Eye (tissue), 1 donor: Measurements from ENCODE around the gene LGALS9B.
"Not testable (repeated sequence)": the region's sequence is repeated elsewhere in the genome, so short reads cannot be mapped to it uniquely, and the experiment has no call there.

Experiments used
- DNase-seq: peaks from one replicate; pipeline ENCODE4 v3.0.0-alpha.2; 2015

Gene LGALS9B

DNA sequence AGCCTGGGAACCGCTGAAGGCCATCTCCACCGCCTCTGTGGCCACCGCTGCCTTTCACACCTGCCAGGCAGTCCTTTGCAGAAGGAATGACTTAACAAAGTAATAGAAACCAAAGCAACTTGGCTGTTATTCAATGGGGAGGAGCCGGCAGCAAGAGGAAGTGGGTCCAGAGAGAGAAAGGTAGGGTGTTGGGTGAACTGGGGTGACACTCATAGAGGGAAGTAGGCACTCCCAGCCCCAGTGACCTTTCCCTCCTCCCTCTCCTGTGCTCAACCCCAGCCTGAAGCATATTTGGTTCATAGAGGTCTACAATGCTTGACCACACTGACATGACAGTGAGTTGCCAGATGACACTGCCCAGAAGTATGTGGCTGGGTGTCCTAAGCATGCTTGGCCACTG is at the start of gene LGALS9B:
Gene LGALS9B, minus strand, starts transcription at position 93 of the 400 bp plus-strand sequence. Its CDS starts 69 bp downstream, at position 24.
- DNase-seq = not testable (repeated sequence)

DNA sequence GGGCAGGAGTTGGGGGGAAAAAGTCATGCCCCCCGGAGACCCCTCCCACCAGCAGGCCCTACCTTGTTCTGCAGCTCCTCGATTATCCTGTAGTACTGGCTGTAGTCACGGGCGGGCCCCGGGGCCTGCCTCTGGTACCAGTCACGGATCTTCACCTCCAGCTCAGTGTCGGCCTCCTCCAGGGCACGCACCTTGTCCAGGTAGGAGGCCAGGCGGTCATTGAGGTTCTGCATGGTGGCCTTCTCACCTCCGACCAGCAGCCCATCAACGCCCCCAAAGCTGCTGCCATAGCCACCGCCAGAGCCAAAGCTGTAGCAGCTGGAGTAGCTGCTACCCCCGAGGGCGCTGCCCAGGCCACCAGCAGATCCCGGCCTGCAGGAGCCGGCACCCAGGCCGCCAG is 49.6 kb upstream of the LGALS9B start:
- DNase-seq = not testable (repeated sequence)

DNA sequence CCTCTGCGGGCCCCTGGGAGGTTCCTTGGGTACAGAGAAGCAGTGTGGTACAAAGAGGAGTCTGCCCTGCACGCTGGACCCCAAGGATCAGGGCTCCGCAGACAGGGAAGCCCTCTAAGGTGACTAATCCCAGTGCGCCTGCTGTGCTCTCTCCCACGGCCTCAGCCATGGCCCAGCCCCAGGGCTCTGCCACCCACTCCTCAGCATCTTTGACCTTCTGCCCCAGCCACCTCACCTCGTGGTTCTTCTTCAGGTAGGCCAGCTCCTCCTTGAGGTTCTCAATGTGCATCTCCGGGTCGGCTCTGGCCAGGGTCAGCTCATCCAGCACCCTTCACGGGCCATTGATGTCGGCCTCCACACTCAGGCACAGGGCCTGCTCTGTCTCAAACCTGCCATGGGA is 47.8 kb upstream of the LGALS9B start:
- DNase-seq = not testable (repeated sequence)

DNA sequence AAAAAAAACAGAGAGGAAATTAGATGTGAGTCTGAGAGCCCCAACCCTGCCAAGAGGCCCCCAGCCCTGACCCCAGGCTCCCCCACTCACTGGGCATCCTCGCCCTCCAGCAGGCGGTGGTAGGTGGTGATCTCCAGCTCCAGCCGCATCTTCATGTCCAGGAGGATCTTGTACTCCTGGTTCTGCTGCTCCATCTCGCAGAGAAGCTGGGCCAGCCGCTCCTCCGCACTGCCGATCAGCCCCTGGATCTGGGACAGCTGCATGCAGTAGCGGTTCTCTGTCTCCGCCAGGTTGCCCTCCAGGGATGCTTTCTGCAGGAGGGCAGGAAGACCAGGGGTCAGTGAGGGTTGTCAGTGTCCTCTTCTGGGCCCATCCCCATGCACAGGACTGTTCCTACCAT is 46.2 kb upstream of the LGALS9B start:
- not testable (repeated sequence) for DNase-seq

DNA sequence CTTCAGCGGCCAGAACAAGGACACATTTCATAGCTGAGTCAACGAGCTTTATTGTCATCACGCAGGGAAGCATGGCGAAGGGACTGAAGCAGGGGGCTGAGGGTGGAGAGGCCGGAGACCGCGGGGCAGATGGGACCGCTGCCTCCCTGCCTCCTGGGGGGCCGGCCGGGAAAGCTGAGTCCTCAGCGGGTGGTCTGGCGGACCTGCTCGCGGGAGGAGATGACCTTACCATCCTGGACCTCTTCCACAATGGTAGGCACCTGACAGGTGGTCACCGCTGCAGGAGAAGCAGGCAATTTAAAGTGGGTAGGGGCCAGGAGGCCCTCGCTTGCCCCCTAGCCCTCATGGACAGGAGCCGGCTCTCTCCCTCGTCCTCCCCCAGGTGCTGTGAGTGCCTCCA is 45.0 kb upstream of the LGALS9B start:
- DNase-seq = not testable (repeated sequence)

DNA sequence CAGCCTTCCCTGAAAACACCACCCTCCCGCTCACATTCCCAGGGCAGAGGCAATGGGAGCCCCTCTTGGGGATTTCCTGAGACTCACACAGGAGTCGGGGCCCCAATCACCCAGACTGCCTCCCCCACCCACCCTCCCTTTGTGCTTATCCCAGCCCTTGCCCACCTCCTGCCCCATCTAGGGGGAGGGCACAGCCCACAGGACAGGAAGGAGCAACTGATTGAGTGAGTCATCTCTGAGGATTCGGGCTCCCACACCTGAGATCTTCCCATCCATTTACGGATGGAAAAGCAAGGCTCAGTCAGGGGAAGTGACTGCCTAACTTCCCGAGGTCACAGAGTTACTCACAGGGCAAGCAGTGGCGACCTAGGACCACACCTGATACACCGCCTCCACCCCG is 44.4 kb upstream of the LGALS9B start:
- not testable (repeated sequence) for DNase-seq

DNA sequence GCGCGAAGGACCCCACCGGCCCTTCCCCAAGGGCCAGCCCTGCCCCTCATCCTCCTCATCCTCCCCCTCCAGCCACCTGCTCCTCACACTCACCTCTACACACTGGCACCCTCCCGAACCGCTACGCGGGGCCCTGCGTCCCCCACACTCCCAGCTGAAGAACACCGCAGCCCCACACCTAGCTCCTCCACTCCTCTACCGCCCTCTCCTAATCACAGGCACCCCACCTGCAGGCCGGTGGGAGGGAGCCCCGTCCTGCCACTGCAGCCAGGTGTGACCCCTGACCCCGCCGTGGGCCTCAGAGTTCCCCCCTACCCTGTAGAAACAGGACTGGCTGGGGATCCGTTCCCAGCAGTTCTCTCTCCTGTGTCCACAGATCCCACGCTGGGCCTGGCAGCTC is 38.0 kb upstream of the LGALS9B start:
- DNase-seq = not testable (repeated sequence)

DNA sequence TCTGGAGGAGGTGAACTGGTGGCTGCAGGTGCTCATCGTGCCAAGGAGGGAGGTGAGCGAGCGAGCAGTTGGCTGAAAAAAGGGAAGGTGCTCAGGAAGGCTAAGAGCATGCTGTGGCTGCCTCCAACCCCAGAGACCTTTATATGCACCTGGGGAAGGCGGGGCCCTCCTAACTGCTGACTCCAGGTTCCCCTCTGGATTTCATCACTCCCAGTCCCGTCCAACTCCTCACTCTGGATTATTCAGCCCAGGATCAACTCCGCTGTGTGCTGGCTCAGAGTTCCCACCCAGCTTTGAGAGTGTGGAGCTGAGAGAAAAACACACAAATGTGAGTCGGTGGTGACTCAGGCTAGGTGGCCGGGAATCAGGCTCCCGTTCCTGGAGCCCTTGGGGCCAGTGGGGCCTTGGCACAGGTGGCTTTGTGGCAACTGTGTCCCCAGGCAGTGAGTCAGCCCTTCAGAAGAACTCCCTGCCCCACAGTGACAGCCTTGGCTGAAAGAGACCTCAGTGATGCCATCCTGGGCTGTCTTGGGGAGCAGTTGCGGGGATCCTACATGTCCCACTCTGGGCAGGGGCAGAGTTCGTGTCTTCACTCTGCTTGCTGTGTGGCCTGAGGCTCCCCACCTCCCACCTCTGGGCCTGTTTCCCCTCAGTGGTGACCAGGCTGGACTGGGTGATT is 37.2 kb upstream of the LGALS9B start:
- not testable (repeated sequence) for DNase-seq

DNA sequence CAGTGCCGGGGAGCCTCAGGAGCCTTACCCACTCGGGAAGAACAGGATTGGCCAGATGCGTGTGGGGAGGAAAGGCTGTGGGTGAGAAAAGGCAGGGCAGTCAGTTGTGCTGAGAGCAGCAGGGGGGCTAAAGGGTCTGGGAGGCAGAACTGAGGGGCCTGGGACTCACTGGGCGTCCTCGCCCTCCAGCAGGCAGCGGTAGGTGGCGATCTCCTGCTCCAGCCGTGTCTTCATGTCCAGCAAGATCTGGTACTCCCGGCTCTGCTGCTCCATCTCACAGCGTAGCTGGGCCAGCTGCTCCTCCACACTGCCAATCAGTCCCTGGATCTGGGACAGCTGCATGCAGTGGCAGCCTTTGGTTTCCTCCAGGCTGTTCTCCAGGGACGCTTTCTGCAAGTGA is 34.6 kb upstream of the LGALS9B start:
- not testable (repeated sequence) for DNase-seq

DNA sequence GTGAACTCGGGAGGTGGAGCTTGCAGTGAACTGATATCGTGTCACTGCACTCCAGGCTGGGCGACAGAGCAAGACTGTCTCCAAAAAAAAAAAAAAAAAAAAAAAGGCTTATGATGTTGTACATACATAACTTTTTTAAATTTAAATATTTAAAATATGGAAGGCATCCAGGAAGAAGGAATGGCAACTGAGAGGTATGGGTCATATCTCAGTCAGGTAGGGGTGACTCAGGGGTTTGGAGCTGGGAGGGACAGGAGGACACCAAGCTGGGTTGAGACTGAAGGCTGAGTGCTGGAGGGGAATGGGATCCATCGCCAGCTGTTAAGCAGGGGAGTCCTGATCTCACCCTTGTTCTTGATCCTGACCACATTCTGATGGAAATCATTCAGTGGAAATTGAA is 33.0 kb upstream of the LGALS9B start:
- DNase-seq = not testable (repeated sequence)

DNA sequence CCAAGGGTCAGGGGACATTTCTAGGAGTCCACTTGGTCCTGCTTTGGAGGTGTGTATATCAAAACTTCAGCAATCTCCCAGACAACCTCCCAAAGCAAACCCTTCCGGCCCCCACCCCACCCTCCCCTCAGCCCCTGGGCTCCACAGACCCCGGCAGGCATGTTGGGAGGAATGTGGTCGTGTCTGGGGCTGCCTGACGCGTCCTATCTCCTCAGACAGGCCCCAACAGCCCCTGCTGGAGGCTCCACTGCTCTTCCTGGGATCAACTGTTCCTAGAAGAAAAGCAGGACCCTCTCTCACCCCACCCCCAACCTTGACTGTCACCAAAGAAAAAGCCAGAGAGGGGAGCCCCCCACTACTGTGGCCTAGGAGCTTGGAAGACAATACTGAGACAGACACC is 28.1 kb upstream of the LGALS9B start:
- DNase-seq = not testable (repeated sequence)

DNA sequence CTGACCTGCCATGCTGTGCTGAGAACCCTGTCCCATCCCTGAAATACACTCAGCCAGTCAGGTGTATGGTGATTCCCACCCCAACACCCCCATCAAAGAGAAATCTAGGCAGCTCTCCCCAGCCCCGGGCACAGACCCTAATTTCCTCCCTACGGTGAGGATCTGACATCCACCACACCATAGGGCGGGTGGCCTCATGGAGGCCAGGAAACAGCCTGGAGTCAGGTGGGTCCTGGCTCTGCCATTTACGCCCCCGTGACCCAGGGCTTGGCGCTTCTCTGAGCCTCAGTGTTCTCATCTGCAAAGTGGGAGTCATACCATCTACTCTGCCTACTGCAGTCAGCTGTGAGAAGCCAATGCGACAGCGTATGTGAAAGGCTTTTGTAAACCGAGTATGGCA is 27.4 kb upstream of the LGALS9B start:
- not testable (repeated sequence) for DNase-seq

DNA sequence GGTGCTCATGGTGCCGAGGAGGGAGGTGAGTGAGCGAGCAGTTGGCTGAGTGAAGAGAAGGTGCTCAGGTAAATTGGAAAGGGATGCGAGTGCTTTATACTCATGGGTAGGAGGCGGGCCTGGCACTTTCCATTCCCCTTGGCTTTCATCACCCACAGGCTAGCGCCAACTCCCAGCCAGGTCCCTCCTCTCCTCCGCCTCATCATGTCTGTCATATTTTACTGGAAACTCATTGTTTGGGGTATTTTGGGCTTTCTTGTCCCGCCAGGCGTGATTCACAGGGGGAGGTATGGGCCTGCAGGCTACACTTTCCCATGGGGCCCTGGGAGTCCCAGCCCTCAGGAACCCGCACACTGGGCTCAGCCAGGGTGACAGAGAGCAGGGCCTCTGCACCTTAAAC is 26.8 kb upstream of the LGALS9B start:
- not testable (repeated sequence) for DNase-seq

DNA sequence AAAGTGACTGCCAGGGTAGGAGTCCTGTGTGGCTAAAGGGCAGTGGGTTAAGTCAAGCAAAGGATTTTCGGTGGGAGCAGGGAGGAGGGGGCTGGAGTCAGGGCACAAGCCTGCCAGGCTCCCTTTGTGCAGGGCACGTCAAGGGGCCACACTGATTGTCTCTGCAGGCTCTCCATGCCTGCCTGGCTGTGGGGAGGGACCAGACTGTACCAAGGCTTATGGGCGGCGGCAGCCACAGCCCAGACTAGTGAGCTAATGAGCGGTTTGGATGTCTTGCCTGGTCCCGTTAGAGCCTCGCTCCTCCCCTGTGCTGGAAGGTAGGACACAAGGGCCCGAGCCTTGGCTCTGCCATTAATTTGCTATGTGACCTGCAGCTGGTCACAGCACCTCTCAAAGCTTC is 25.6 kb upstream of the LGALS9B start:
- DNase-seq = not testable (repeated sequence)

DNA sequence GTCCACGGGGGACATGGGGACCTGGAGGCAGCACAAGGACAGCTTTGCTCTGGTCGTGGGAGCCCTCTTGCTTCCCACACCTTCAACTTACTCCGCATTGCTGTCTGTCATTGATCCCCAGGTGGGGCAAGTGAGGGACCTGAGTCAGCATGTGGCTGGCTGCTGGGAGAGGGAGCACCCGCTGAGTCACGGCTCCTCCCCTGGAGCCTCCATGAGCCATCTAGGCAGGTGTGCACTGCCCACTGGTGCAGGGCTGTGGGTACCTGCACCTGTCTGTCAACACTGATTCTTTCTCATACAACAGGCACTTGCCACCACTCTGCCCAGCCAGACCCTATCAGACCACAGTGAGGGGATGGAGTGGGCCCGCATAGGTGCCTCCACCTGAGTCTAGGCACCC is 24.8 kb upstream of the LGALS9B start:
- DNase-seq = not testable (repeated sequence)

DNA sequence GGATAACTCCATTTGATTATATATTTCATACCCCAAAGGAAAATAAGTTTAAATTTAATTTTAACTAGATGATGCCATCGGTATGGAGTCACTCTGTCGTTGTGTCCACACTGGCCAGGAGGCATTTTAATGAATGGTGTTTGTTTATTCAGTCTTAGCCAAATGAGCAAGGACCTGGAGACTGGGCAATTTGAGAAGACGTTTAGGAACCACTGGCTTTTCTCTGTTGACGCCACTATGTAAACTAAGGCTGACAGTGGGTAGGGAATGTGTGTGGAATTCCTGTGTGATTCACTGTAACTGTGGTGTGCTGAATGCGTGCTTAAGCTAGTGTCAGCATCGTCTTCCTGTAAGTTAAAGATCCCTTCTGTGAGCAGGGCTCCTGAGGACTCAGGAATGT is 17.6 kb upstream of the LGALS9B start:
- peak; percentile 13 for DNase-seq

DNA sequence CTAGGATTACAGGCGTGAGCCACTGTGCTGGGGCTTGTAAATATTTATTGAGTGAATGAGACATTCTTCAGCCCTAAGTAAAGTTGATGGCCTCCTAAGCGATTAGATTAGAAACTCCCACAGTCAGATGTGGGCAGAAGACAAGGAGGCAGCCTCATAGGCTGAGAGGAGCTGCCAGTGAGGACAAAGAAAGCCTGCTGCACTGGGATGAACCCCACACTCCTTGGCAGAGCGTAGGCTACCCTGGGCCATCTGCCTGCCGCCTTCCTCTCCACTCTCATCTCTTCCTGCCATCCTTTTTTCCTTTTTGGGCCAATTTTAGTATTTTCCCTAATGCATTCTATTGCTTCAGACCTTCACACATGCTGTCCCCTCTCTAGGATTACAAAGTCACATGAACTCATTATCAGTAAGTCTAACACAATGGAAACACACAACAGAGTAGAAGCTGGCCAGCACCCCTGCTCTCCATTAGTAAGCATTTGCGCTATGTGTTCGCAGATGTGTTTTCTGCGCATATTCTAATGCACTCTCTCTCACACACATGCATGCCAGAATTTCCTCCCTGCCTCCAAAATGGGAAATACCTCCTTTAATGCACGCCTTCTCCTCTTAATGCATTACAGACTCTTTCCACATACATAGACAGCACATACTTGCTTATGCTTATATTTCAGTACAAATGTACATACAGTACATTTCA is 12.7 kb upstream of the LGALS9B start:
- DNase-seq = peak; percentile 38

DNA sequence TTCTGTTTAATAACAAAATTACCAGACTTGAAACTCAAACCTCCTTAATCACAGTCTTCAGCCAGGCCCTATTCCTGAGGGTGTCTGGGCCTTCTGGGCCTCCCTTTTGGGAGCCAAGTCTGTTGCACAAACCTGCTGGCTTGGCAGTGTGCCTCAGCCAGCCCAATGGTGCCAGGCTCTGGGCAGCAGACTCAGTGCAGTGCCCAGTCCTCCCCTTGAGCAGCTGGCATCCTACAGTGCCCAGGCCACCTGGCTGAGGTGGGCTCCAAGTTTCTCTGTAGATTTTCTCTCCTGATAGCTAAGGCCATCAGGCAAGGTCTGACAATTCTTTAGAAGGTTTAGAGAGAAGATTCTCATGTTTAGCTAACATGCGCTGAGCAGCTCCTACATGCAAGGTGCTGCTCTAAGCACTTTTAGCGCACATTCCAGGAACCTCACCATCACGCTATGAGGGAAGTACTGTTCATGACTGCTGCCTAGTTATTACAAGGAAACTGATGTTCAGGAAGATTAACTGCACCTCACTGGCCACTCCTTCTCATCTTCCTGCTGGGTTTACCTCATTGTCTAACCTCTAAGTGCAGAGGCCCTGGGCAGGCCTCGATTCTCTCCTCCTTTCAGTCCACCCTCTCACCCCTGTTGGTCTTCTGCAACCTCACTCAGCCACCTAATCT is 10.2 kb upstream of the LGALS9B start:
- not testable (repeated sequence) for DNase-seq

DNA sequence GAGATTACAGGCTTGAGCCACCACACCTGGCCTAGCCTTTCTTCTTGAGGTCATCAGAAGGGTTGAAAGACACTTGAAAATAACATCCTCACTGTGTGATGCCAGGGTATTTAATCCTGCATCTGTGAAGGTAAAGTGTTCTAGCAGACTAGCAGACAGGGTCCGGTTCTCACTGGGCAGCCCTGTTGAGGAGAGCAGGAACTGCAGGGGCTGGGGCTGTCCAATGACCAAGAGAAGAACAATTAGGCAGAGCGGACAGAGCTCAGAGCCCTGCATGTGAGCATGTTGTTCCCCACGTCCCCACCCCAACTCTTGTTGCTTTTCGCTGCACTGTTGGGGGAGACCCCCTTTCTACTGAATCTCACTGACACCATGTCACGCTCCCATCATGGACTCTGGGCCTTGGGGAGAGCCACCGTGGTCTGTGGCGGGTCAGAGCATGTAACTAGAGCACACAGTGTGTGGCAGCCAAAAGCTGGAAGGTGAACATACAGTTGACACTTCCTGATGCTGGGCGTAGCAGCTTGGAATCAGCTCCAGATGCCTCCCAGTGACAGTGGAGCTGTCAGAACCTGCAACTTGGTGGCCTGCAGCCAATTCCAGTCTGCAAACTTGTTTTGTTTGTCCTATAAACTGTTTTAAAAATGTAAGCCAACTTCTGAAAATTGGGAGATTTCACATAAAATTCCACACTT is 7.9 kb upstream of the LGALS9B start:
- DNase-seq = not testable (repeated sequence)

DNA sequence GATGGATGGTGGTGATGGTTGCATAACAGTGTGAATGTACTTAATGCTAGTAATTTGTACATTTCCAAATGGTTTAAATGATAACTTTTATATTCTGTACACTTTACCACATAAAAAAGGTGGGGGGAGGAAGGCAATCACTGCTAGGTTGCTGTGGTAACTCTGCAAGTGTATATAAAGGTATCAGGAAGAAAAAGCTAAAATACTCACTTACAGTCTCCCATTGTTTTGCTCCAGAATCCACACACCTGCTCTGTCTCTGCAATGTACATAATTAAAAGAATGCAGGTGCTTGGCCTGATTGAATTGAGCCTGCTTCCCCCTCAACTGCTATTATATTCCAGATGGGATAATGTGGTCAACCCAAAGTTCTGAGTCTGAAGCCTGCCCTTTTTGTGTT is 6.7 kb upstream of the LGALS9B start:
- DNase-seq = not testable (repeated sequence)

DNA sequence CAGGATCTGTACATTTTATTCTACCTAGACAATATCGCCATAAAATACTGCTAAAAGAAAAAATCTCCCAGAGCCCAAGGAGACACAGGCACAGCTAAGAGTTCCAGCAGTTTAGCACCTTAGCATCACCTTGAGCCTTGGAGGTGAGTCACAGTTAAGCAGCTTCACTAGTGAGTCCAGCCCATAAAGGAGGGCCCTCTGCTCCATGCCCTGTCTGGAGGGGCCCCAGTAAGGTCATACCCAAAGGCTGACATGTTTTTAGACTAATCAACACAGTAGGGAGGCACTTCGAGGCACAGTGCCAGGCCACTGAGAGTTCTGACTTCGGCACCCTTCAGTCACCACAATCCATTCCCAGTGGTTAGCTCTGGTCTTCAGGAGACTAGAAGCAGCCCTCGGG is 2.6 kb upstream of the LGALS9B start:
- not testable (repeated sequence) for DNase-seq

DNA sequence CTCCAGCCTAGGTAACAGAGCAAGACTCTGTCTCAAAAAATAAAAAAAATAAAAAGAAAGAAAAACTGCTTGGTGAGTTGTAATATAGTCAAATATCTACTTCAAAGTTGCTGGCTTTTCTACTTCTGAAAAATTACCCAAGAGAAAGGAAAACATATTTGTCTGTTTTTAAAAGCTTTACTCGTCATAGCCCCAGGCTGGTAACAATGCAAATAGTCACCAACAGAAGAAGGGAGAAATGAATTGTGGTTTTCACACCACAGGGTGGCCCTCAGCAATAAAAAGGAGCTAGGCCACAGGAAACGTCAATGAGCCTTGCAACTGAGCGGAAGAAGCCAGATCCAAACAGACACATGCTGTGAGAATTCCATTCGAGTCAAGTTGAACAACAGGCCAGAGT is 1.8 kb upstream of the LGALS9B start:
- not testable (repeated sequence) for DNase-seq

DNA sequence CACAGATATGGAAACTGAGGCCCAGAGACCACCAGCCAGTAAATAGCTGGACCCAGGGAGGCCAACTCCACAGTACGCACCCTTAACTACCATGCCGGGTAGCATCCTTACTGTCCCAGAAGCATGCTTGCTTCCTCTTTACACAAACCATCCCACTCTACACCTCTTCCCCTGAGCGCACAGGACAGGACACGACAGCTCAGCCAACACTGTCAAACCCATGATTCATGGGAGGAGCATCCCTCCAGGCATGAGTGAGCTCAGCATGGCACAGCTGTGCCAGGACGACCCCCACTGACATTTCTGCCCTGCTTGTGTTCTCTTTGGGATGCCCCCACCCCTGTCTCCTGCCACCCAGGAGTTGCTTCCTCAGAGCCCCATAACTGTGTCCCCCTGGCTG is 340 bp downstream of the LGALS9B start:
- peak; percentile 0 for DNase-seq
